HG02852 (cell line): ENCODE results near the gene RIN1.
"Not testable (repeated sequence)": the region's sequence is repeated elsewhere in the genome, so short reads cannot be mapped to it uniquely, and the experiment has no call there.

Experiments used
- ATAC-seq: cut with Tn5 transposase; IDR thresholded peaks from one replicate; pipeline ENCODE4 v1.9.1; 2021; ENCODE audit warnings: mild to moderate bottlenecking, moderate library complexity; ENCODE audit not compliant: unreplicated experiment

RIN1 gene

GRCh38 chr11:66321606-66322005 is 14.6 kb downstream of the RIN1 start:
- no peak for ATAC-seq

GRCh38 chr11:66320748-66321147 is 15.5 kb downstream of the RIN1 start:
- ATAC-seq = not testable (repeated sequence)

- not testable (repeated sequence) for ATAC-seq
These were observed 15.9 kb downstream of the RIN1 start for GRCh38 chr11:66320289-66320688.

- ATAC-seq = no peak
These were observed 17.6 kb downstream of the RIN1 start for GRCh38 chr11:66318600-66318970.

GRCh38 chr11:66317723-66318599 is 18.3 kb downstream of the RIN1 start:
- ATAC-seq = no peak

- ATAC-seq = no peak
These were observed 18.9 kb downstream of the RIN1 start for GRCh38 chr11:66317322-66317722.

- no peak for ATAC-seq
These were observed 19.4 kb downstream of the RIN1 start, which contains the start of gene CD248 for GRCh38 chr11:66316849-66317251. TSS of gene CD248 (minus strand) at chr11:66317044. CDS start at chr11:66317027, 17 bp downstream.

GRCh38 chr11:66315921-66316811 is 20.1 kb downstream of the RIN1 start:
- ATAC-seq = no peak

GRCh38 chr11:66315498-66315885 is 20.7 kb downstream of the RIN1 start:
- no peak for ATAC-seq

GRCh38 chr11:66314561-66315497 is 21.4 kb downstream of the RIN1 start:
- no peak for ATAC-seq

- no peak for ATAC-seq
These were observed 22.1 kb downstream of the RIN1 start for GRCh38 chr11:66314186-66314501.

GRCh38 chr11:66313321-66314185 is 22.7 kb downstream of the RIN1 start:
- ATAC-seq = no peak

GRCh38 chr11:66312549-66313320 is 23.5 kb downstream of the RIN1 start:
- ATAC-seq = peak; percentile 52

- peak; percentile 63 for ATAC-seq
These were observed 24.2 kb downstream of the RIN1 start for GRCh38 chr11:66311965-66312548.

- ATAC-seq = no peak
These were observed 24.7 kb downstream of the RIN1 start for GRCh38 chr11:66311470-66311964.

- not testable (repeated sequence) for ATAC-seq
These were observed 25.3 kb downstream of the RIN1 start for GRCh38 chr11:66310803-66311440.

- ATAC-seq = no peak
These were observed 25.9 kb downstream of the RIN1 start for GRCh38 chr11:66310324-66310723.

GRCh38 chr11:66309475-66309874 is 26.8 kb downstream of the RIN1 start:
- no peak for ATAC-seq
